ENCODE measurements around the gene LIMCH1.
"Not testable (repeated sequence)": the region's sequence is repeated elsewhere in the genome, so short reads cannot be mapped to it uniquely, and the experiment has no call there.

LIMCH1 gene

DNA sequence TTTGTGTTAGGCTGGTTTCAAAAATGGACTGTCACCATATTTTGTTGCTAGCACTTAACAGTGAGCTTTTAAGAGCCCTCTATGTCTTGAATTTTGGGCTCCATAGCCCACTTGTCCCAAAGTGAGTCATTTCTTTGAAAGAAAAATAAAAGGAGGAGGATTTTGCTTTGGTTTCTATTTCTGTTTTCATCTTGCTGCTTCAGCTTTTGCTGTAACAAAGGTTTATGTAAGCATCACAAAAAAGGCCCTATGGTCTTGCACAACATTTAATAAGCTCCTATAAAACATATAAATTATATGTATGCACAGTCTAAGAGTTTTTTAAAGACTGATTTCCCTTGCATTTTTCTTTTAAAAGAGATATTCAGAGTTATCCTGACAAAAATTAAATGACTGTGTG lies 105.4 kb downstream of the LIMCH1 start:
- peaks cover 27% of the 10 kb centered on the region for H3K4me1 ChIP-seq (ENCODE audit: control insufficient read depth, insufficient read depth, low read length)
- H3K4me3 ChIP-seq (ENCODE audit: low read depth, low read length), result no peak overlapping the region
- H3K36me3 ChIP-seq (ENCODE audit: control insufficient read depth, insufficient read depth, low read length), result no peaks in the 10 kb centered on the region; the same call in 1 of the 2 replicates
- H3K27ac ChIP-seq (ENCODE audit: low read depth, low read length), result no peak overlapping the region
- no peaks in the 10 kb centered on the region for H3K9me3 ChIP-seq (ENCODE audit: control insufficient read depth, insufficient read depth, low read depth, low read length)
- no peak overlapping the region for H3K9ac ChIP-seq (ENCODE audit: low read length)
- H3K27me3 ChIP-seq (ENCODE audit: control insufficient read depth, insufficient read depth, low read length), result peaks cover 8% of the 10 kb centered on the region

DNA sequence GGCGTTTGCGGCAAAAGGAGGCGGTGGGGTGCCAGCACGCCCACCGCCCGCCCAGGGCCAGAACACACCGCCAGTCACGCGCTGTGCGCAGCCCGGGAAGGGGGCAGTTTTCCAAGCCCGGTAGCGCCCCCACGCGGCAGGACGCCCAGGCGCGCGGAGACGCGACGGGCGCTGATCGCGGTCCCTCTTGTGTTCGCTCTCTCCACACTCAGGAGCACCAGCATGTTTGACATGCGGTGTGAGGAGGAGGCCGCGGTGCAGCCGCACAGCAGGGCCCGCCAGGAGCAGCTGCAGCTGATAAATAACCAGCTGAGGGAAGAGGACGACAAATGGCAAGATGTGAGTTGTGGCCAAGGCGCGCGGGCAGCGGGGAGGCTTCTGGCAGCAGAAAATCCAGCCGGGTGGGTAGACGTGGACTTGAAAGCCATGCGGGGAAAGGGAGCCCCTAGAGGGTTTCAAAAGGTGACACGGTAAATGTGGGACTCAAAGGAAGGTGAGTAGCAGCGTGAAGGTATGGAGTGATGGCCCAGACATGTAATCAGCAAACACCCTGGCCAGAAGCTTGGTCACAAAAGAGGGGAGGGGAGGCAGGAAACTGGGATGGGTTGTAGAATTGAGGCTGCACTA lies 106.4 kb downstream of the LIMCH1 start:
- H3K9ac ChIP-seq (ENCODE audit: low read length), result peak overlapping the region; percentile 20
- H3K27ac ChIP-seq (ENCODE audit: low read depth, low read length), result no peak overlapping the region
- H3K9me3 ChIP-seq (ENCODE audit: control insufficient read depth, insufficient read depth, low read depth, low read length), result no peaks in the 10 kb centered on the region
- peaks cover 8% of the 10 kb centered on the region for H3K27me3 ChIP-seq (ENCODE audit: control insufficient read depth, insufficient read depth, low read length)
- no peaks in the 10 kb centered on the region; the same call in 1 of the 2 replicates for H3K36me3 ChIP-seq (ENCODE audit: control insufficient read depth, insufficient read depth, low read length)
- H3K4me1 ChIP-seq (ENCODE audit: control insufficient read depth, insufficient read depth, low read length), result peaks cover 20% of the 10 kb centered on the region
- H3K4me3 ChIP-seq (ENCODE audit: low read depth, low read length), result peak overlapping the region; percentile 25; the same call in 1 of the 2 replicates

DNA sequence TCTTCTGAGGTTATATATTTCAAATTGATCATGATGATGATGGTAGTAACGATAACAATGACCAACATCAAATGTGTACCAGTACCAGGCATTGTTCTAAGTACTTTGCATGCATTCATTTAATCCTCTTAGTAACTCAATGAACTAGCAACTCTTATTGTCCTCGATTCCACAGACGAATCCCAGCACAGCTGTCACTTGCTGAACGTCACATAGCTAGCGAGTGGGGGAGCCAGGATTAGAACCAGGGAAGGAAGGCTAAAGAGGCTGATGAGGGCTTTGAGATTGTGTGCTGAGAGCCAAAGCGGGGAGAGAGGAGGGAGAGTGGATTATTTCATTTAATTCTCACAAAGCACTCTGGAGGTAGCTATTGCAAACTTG lies 106.9 kb downstream of the LIMCH1 start:
- no peak overlapping the region for H3K27ac ChIP-seq (ENCODE audit: low read depth, low read length)

DNA sequence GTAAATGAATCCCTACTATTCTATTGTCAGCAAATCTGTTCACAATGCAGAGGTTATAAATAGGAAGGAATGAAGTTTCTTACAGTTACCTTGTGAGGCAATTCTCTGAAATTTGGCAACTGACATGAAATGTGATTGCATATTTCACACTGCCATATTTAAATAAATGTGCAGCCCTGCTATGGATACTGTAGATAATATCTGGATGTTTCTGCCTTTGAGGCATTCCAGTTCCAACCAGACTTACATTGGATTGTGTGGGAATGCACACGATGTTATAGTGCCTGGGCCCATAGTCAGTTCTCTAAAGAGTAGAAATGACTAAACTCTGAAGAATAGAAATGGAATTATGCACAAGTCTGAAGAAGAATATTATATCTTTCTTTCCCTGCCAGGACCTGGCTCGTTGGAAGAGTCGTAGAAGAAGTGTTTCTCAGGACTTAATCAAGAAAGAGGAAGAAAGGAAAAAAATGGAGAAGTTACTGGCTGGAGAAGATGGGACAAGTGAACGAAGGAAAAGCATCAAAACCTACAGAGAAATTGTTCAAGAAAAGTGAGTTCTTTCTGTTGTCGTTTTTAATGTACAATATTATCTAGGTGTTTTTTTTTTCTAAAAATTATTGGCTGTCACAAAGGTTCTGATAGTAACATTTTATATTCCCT lies 107.9 kb downstream of the LIMCH1 start:
- no peak overlapping the region for H3K9ac ChIP-seq (ENCODE audit: low read length)
- H3K27ac ChIP-seq (ENCODE audit: low read depth, low read length), result no peak overlapping the region
- H3K9me3 ChIP-seq (ENCODE audit: control insufficient read depth, insufficient read depth, low read depth, low read length), result no peaks in the 10 kb centered on the region
- H3K4me3 ChIP-seq (ENCODE audit: low read depth, low read length), result no peak overlapping the region
- H3K4me1 ChIP-seq (ENCODE audit: control insufficient read depth, insufficient read depth, low read length), result peaks cover 13% of the 10 kb centered on the region
- H3K36me3 ChIP-seq (ENCODE audit: control insufficient read depth, insufficient read depth, low read length), result no peaks in the 10 kb centered on the region; the same call in 1 of the 2 replicates
- peaks cover 8% of the 10 kb centered on the region for H3K27me3 ChIP-seq (ENCODE audit: control insufficient read depth, insufficient read depth, low read length)

More for the DNA sequence above, 106.9 kb downstream of the LIMCH1 start:
- Histone ChIP-seq H3K36me3 (ENCODE audit: control insufficient read depth, insufficient read depth, low read length) (no peaks in the 10 kb centered on the region; the same call in 1 of the 2 replicates), H3K4me3 (ENCODE audit: low read depth, low read length) (0 out of 2 replicates have a peak overlapping the region, but pooled peaks have one; percentile 25), H3K9me3 (ENCODE audit: control insufficient read depth, insufficient read depth, low read depth, low read length) (no peaks in the 10 kb centered on the region), H3K9ac (ENCODE audit: low read length) (no peak overlapping the region), H3K4me1 (ENCODE audit: control insufficient read depth, insufficient read depth, low read length) (peaks cover 15% of the 10 kb centered on the region), H3K27me3 (ENCODE audit: control insufficient read depth, insufficient read depth, low read length) (peaks cover 8% of the 10 kb centered on the region)

DNA sequence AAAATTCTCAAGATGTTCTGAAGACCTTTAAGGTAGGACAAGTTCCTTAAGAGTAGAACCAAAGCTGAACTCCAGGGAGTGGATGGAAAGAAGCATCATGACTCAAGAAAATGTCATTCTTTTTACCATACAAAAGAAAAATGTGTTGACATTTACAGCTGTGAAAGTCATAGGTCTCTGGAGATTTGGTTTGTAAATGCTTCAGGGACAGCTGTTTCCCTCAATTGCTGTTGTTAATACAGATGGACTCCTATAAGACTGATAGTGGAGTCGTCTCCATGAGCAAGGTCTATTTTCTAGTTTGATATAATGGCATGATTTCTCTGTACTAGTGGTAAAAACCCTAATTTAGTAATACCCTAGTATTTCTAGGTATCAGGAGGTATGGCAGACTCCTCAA lies 108.9 kb downstream of the LIMCH1 start:
- H3K4me3 ChIP-seq (ENCODE audit: low read depth, low read length), result no peak overlapping the region
- H3K9ac ChIP-seq (ENCODE audit: low read length), result no peak overlapping the region
- H3K36me3 ChIP-seq (ENCODE audit: control insufficient read depth, insufficient read depth, low read length), result no peaks in the 10 kb centered on the region; the same call in 1 of the 2 replicates
- peaks cover 13% of the 10 kb centered on the region for H3K4me1 ChIP-seq (ENCODE audit: control insufficient read depth, insufficient read depth, low read length)
- H3K27me3 ChIP-seq (ENCODE audit: control insufficient read depth, insufficient read depth, low read length), result peaks cover 8% of the 10 kb centered on the region
- no peaks in the 10 kb centered on the region for H3K9me3 ChIP-seq (ENCODE audit: control insufficient read depth, insufficient read depth, low read depth, low read length)
- H3K27ac ChIP-seq (ENCODE audit: low read depth, low read length), result no peak overlapping the region

DNA sequence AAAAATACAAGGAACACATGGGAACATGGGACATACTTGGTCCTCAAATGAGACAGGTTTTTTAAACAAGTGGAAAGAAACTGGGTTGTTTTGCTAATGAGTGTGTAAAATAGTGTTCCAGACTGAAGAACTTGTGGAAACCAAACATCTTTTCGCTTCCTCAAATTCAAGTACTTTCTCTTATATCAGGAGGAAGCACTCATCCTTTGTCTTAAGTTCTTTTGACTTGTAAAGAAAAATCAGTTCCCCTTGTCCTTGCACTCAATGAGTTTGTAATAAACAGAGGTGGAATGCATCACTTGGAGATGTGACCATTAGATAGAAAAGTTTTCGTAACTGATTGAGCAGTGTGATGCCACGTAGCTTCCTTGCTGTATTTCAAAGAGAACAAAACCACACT lies 109.4 kb downstream of the LIMCH1 start:
- Histone ChIP-seq H3K9me3 (ENCODE audit: control insufficient read depth, insufficient read depth, low read depth, low read length) (no peaks in the 10 kb centered on the region), H3K27ac (ENCODE audit: low read depth, low read length) (no peak overlapping the region), H3K4me3 (ENCODE audit: low read depth, low read length) (no peak overlapping the region), H3K4me1 (ENCODE audit: control insufficient read depth, insufficient read depth, low read length) (peaks cover 13% of the 10 kb centered on the region), H3K36me3 (ENCODE audit: control insufficient read depth, insufficient read depth, low read length) (no peaks in the 10 kb centered on the region; the same call in 1 of the 2 replicates), H3K9ac (ENCODE audit: low read length) (no peak overlapping the region), H3K27me3 (ENCODE audit: control insufficient read depth, insufficient read depth, low read length) (peaks cover 8% of the 10 kb centered on the region)

DNA sequence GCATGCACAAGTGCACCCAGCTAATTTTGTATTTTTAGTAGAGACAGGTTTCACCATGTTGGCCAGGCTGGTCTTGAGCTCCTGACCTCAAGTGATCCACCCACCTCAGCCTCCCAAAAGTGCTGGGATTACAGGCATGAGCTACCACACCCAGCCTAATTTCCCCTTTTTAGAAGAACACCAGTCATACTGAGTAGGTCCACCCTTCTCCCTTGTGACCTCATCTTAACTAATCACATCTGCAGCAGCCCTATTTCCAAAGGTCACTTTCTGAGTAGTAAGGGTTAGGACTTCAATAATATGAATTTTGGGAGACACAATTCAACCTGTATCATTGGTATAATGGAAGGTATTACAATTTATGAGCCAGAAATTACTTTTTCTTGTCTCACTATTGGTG lies 113.2 kb downstream of the LIMCH1 start:
- not testable (repeated sequence) for H3K9me3 ChIP-seq (ENCODE audit: control insufficient read depth, insufficient read depth, low read depth, low read length); H3K27ac ChIP-seq (ENCODE audit: low read depth, low read length); H3K9ac ChIP-seq (ENCODE audit: low read length); H3K27me3 ChIP-seq (ENCODE audit: control insufficient read depth, insufficient read depth, low read length); H3K36me3 ChIP-seq (ENCODE audit: control insufficient read depth, insufficient read depth, low read length); H3K4me1 ChIP-seq (ENCODE audit: control insufficient read depth, insufficient read depth, low read length); H3K4me3 ChIP-seq (ENCODE audit: low read depth, low read length)

DNA sequence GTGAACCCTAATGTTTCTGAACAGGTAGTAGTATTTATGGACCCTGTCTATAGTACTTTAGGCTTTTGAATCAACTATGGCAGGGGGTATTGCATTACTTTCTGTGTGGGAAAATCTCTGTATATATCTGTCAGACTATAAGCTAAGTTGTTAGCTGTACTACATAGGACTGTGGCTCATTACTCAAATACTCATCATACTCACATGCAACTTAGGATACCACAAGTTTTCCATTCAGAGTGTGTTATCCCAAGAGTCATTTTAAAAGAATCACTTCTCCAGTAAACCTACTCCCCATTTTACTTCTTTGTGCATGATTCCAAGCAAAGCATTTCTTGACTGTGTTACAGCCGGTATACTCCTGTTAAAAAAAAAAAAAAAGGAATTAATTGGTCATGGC lies 115.0 kb downstream of the LIMCH1 start:
- H3K36me3 ChIP-seq (ENCODE audit: control insufficient read depth, insufficient read depth, low read length), result no peaks in the 10 kb centered on the region
- no peaks in the 10 kb centered on the region for H3K9me3 ChIP-seq (ENCODE audit: control insufficient read depth, insufficient read depth, low read depth, low read length)
- H3K27me3 ChIP-seq (ENCODE audit: control insufficient read depth, insufficient read depth, low read length), result no peaks in the 10 kb centered on the region
- H3K4me3 ChIP-seq (ENCODE audit: low read depth, low read length), result no peak overlapping the region
- H3K9ac ChIP-seq (ENCODE audit: low read length), result no peak overlapping the region
- peaks cover 3% of the 10 kb centered on the region for H3K4me1 ChIP-seq (ENCODE audit: control insufficient read depth, insufficient read depth, low read length)
- no peak overlapping the region for H3K27ac ChIP-seq (ENCODE audit: low read depth, low read length)

DNA sequence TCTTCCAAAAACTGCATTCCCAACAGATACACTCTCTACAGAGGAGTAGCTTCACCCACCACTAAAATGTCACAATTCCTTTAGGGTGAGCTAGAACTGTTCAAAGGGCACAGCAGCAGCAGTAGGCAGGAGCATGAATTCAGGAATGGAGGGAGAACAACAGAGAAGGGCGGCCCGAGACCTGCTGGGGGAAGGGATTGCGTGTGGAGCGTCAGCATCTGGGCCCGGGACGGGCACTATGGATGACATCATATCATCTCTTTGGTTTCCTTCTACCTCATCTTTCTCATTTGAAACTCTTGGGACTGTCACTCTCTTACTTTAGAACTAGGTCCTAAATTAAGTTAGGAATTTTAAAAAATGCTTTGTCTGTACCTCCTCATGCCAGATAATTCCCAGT lies 115.6 kb downstream of the LIMCH1 start:
- Histone ChIP-seq H3K36me3 (ENCODE audit: control insufficient read depth, insufficient read depth, low read length) (no peaks in the 10 kb centered on the region), H3K9me3 (ENCODE audit: control insufficient read depth, insufficient read depth, low read depth, low read length) (no peaks in the 10 kb centered on the region), H3K9ac (ENCODE audit: low read length) (no peak overlapping the region), H3K27ac (ENCODE audit: low read depth, low read length) (no peak overlapping the region), H3K27me3 (ENCODE audit: control insufficient read depth, insufficient read depth, low read length) (no peaks in the 10 kb centered on the region), H3K4me1 (ENCODE audit: control insufficient read depth, insufficient read depth, low read length) (peaks cover 6% of the 10 kb centered on the region), H3K4me3 (ENCODE audit: low read depth, low read length) (no peak overlapping the region)

DNA sequence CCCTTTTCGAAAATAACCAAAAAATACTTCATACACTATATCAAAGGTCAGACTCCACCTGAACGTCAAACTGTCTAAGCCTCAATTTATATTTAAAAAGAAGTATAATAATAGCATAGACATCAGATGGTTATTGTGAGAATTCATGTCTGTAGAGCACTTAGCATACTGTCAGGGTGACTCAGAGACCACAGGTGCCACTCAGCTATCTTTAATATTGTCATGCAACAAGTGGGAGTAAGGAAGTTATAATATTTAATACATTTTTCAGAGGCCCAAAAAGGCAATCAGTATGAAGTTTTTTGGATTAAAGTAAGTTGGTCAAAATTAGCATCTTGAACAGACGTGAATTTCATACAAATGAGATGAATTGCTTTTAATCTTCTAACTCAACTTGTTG lies 117.2 kb downstream of the LIMCH1 start:
- H3K4me1 ChIP-seq (ENCODE audit: control insufficient read depth, insufficient read depth, low read length), result peaks cover 6% of the 10 kb centered on the region

DNA sequence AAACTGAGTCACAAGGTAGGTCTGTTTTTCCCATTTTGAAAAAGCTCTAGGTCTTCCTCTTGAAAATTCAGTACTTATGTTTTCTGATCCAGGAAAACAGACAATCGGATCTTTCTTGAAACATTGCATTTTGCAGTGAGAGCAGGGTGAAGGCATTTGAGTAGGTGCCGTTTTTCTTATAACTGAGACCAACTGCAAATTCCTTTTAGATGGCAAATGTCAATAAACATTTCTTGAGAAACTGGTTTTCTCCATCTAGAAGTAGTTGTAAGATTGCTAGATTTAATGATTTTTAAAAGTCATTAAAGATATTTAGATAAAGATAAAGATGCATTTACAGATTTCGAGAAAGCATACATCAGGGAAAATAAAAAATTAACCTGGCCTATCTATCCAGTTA lies 118.1 kb downstream of the LIMCH1 start:
- Histone ChIP-seq H3K4me1 (ENCODE audit: control insufficient read depth, insufficient read depth, low read length) (peaks cover 6% of the 10 kb centered on the region), H3K9me3 (ENCODE audit: control insufficient read depth, insufficient read depth, low read depth, low read length) (no peaks in the 10 kb centered on the region), H3K27me3 (ENCODE audit: control insufficient read depth, insufficient read depth, low read length) (no peaks in the 10 kb centered on the region), H3K9ac (ENCODE audit: low read length) (no peak overlapping the region), H3K36me3 (ENCODE audit: control insufficient read depth, insufficient read depth, low read length) (no peaks in the 10 kb centered on the region), H3K27ac (ENCODE audit: low read depth, low read length) (no peak overlapping the region), H3K4me3 (ENCODE audit: low read depth, low read length) (no peak overlapping the region)

More for the DNA sequence above, 117.2 kb downstream of the LIMCH1 start:
- no peaks in the 10 kb centered on the region for H3K9me3 ChIP-seq (ENCODE audit: control insufficient read depth, insufficient read depth, low read depth, low read length)
- no peak overlapping the region for H3K9ac ChIP-seq (ENCODE audit: low read length)
- H3K4me3 ChIP-seq (ENCODE audit: low read depth, low read length), result no peak overlapping the region
- H3K27me3 ChIP-seq (ENCODE audit: control insufficient read depth, insufficient read depth, low read length), result no peaks in the 10 kb centered on the region
- H3K27ac ChIP-seq (ENCODE audit: low read depth, low read length), result no peak overlapping the region
- H3K36me3 ChIP-seq (ENCODE audit: control insufficient read depth, insufficient read depth, low read length), result no peaks in the 10 kb centered on the region

All from HUES6 (cell line).